GM12878 (cell line): ENCODE measurements around the gene EDC4.

Source experiments
- CBX3 ChIP-seq: fragments of 200-600 bp; sonication (generic); IDR thresholded peaks from 2 replicates; pipeline ENCODE4 v1.6.1; 2016; ENCODE audit warnings: low read depth, borderline replicate concordance
- CHD1 ChIP-seq: IDR thresholded peaks from 2 replicates; pipeline ENCODE4 v1.6.1; 2012; ENCODE audit warnings: low read depth, low read length, improper control_type of control experiment
- HCFC1 ChIP-seq: fragments of 150-350 bp; IDR thresholded peaks from 2 replicates; pipeline ENCODE4 v1.6.1; 2014; ENCODE audit warnings: low read length
- JUND ChIP-seq: IDR thresholded peaks from 2 replicates; pipeline ENCODE4 v1.6.1; 2012; ENCODE audit warnings: low read depth, mild to moderate bottlenecking, low read length, improper control_type of control experiment, moderate library complexity
- MXI1 ChIP-seq: fragments of 150-350 bp; IDR thresholded peaks from 2 replicates; pipeline ENCODE4 v1.6.1; 2011; ENCODE audit warnings: low read depth, mild to moderate bottlenecking, inconsistent platforms, low read length, improper control_type of control experiment
- MYC ChIP-seq: IDR thresholded peaks from 2 replicates; pipeline ENCODE4 v1.6.1; 2011; ENCODE audit warnings: mild to moderate bottlenecking, low read length, moderate library complexity, inconsistent platforms; ENCODE audit not compliant: insufficient read depth, insufficient replicate concordance, insufficient read length, severe bottlenecking
- POLR2A ChIP-seq: IDR thresholded peaks from 2 replicates; pipeline ENCODE4 v1.6.1; 2011; ENCODE audit warnings: low read depth, mild to moderate bottlenecking, low read length
- POLR2AphosphoS5 ChIP-seq: IDR thresholded peaks from 2 replicates; pipeline ENCODE4 v1.6.1; 2011; ENCODE audit warnings: mild to moderate bottlenecking, low read length, inconsistent platforms
- RCOR1 ChIP-seq: conservative IDR thresholded peaks from 2 replicates; pipeline ENCODE4 v1.6.1; 2012; ENCODE audit warnings: low read depth, low read length, improper control_type of control experiment
- ZNF274 ChIP-seq: IDR thresholded peaks from one replicate; pipeline ENCODE4 v1.8.0; 2011; ENCODE audit not compliant: insufficient read length, insufficient read depth
- ZNF622 ChIP-seq: fragments of 450-650 bp; IDR thresholded peaks from 2 replicates; pipeline ENCODE4 v1.6.1; 2017; ENCODE audit warnings: mild to moderate bottlenecking, inconsistent platforms
- ZSCAN29 ChIP-seq: fragments of 450-650 bp; IDR thresholded peaks from 2 replicates; pipeline ENCODE4 v1.6.1; 2017; ENCODE audit warnings: mild to moderate bottlenecking, moderate library complexity

GRCh38 chr16:67828651-67829050 lies 44.2 kb upstream of the EDC4 start:
- TF ChIP-seq HCFC1 (no peak), POLR2AphosphoS5 (no peak), RCOR1 (no peak), ZNF274 (no peak), MXI1 (no peak), JUND (no peak), MYC (no peak), ZNF622 (no peak), CHD1 (no peak), ZSCAN29 (no peak), POLR2A (no peak), CBX3 (no peak)
